GM18909 (cell line): ENCODE measurements around the gene CRACDL.

Source experiments
- ATAC-seq: cut with Tn5 transposase; IDR thresholded peaks from one replicate; pipeline ENCODE4 v1.9.1; 2021; ENCODE audit warnings: mild to moderate bottlenecking; ENCODE audit not compliant: unreplicated experiment, poor library complexity

Gene CRACDL

DNA sequence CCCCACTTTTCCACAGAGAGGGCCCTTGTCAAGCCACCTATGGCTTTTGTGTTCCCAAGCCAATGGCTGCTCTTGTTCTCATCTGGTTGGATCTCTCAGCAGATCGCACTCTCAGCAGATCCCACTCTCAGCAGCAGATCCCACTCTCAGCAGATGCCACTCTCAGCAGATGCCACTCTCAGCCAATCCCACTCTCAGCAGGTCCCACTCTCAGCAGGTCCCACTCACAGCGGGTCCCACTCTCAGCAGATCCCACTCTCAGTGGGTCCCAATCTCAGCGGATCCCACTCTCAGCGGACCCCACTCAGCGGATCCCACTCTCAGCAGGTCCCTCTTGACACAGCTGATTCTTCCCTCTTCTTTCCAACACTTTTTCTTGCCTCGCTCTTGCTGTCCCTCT lies 145.8 kb downstream of the CRACDL start:
- no peak for ATAC-seq

GRCh38 chr2:98787700-98788099 lies 148.3 kb downstream of the CRACDL start:
- ATAC-seq = no peak

GRCh38 chr2:98786179-98786578 lies 149.8 kb downstream of the CRACDL start:
- ATAC-seq = no peak

DNA sequence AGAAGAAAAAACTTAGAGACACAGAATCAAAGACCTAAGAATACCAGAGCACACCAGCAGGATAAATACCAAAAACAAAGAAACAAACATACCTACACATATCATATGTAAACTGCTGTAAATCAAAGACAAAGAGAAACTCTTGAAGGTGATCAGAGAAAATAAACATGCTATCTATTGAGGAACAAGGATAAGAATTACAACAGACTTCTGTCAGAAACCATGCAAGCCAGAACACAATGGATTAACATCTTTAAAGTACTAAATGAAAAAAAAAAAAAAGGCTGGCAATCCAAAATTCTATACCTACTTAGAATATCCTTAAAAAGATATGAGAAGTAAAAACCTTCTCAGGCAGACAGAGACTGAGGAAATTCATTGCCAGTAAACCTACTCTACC lies 153.5 kb downstream of the CRACDL start:
- no peak for ATAC-seq

GRCh38 chr2:98781822-98782221 lies 154.2 kb downstream of the CRACDL start:
- ATAC-seq = no peak

DNA sequence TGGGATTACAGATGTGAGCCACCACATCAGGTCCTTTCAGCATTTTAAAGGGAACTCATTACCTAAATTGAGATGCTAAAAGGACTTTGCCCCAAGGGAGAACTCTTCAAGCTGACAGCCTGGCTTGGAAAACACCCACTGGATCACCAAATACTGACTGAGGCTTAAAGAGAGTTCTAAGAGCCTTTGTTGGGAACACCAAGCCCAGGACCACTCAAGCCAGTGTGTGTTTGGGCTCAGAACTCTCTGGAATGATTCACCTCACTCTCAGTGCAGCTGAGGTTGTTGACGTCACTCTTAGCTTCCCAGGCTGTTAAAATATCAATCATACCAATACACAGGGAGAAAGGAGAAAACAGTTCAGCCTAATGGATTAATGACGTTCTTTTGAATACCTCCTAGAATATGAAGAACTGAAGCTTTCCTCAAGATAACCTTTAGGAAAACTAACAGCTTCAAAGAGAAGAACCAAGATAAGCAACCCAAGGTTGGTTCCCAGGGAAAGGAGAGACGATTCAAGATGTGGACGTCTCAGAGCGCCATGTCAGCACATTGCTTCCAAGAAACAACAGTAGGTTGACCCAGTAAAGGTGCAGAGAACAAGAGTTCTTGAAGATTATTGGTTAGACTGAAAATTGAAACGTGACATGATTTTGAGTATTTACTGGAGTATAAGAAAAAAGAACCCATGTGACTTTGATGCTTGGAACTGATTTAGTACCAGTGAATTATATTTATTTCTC lies 157.1 kb downstream of the CRACDL start:
- ATAC-seq = no peak

GRCh38 chr2:98778151-98778550 lies 157.9 kb downstream of the CRACDL start:
- no peak for ATAC-seq

- ATAC-seq = no peak
Measured at GRCh38 chr2:98777710-98778109, 158.3 kb downstream of the CRACDL start.

GRCh38 chr2:98777076-98777475 lies 158.9 kb downstream of the CRACDL start:
- ATAC-seq = no peak

DNA sequence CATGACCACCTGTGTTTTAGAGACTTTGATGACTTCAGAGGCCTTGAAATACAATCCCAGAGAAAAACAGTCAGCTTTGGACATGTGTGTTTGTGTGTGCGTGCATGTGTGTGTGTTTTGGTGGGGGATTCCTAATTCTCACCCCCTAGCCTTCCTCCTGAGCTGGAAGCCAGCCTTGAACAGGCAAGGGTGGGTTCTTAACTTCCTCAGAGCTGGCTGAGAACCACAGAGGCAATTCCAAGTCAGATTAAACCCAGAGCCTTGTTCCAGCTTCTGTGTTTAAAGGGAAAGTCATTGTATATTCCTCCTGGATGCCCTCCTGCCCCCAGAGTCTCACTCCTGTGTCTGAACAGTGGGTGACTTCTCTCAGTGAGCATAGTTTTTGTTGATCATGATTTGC lies 159.9 kb downstream of the CRACDL start:
- no peak for ATAC-seq

DNA sequence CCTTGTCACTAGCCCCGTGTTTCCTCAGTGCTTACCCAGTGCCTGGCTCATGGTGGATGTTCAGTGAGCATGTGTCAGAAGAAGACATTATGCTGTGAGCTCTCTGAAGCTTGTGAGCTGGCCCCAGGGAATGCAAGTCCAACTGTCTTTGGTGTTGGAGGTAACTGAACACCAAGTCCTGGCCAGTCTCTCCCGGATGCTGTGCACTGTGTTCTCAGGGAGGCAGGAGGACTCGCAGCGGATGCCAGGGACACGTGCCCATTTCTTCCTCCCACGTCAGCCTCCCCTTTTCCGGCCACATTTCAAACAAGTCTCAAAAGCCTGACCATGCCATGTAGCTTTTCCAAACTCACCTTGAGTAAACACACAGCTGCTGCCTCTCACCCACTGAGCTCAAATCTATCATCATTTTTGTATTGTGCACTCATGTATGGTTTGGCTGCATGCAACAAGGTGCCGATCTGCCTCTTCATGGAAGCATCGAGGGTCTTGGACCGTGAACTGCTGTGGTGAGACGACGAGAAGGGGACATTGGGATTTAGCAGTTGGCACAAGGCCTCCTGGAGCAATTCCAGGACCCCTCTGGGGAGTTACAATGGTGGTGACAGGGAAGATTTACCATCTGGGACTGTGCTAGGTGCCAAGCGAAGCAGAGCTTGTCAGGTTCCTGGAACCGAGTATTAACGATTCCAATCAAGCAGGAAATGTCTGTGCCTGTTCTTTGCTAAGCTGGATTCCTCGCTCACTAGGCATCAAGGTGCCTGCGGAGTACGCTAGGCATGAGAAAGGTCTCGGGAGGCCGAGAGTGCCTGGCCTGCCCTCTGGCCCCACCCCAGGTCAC lies 160.7 kb downstream of the CRACDL start:
- no peak for ATAC-seq

DNA sequence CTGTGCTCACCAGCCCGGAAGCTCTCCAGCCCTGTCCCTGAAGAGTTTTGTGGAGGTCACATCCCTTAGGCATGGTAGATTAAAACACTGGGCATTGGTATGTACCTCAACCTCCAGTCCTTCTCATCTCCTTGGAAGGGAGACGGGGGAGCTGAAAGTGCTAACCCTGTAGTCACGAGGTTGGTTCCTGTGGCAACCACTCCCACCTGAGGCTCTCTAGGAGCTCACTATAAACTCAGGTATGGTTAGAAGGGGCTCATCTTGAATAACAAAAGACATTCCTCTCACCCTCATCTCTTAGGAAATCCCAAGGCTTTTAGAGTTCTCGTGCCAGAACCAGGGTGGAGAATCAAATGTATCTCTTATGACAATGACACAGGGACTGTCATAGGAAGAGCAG lies 162.1 kb downstream of the CRACDL start:
- no peak for ATAC-seq

- no peak for ATAC-seq
Measured at GRCh38 chr2:98773169-98773568, 162.9 kb downstream of the CRACDL start.

DNA sequence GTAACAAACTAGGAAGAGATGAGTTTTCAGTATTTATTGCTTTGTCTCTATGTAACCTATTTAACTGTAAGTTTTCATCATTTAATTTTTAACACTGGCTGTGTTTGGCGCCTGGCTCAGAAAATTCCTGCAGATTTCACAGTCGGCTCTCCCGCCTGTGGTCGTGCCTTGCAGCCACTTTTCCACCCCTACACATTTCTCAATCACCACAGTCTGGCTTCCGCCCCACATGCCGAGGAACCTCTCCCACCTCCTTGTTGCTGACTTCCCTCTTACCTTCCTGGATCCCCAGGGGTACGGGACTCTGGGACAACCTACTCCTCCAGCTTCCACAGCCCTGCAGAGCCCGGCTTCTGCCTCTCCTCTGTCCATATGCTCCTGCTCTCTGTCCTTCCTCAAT lies 163.5 kb downstream of the CRACDL start:
- ATAC-seq = no peak

DNA sequence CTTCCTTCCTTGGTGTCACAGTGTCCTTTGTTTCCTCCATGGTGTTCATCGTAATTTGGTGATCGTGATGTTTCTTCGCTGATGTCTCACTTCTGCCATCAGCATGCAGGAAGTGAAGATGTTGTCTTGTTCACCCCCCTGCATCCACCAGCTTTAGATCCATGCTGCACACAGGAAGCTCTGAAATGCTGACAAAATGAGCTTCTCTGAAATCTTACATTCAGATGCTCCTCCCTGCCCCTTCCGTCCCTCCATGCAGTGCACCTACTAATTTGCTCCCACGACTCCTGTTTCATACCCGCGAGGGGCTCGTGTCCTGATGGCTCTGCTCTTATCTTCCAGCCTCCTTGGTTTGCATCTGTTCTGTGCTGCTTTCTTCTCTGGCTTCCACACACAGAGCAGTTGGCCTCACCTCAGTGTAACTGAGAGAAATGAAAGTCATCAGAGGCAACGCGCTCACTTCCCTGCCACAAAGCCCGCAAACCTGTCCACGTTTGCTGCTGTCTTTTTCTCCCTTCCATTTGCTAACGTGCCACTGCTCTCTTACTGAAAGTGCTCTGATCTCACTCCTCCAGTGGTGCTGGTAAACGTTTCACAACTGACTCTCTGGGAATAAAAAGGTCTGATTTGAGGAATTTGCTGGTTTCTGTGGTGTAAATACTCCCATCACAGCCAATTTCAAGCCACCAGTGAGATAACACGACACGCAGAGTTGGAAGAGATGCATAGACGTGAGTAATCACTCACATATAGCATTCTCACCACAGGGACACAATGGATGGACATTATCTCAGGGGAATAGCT lies 164.1 kb downstream of the CRACDL start:
- no peak for ATAC-seq

DNA sequence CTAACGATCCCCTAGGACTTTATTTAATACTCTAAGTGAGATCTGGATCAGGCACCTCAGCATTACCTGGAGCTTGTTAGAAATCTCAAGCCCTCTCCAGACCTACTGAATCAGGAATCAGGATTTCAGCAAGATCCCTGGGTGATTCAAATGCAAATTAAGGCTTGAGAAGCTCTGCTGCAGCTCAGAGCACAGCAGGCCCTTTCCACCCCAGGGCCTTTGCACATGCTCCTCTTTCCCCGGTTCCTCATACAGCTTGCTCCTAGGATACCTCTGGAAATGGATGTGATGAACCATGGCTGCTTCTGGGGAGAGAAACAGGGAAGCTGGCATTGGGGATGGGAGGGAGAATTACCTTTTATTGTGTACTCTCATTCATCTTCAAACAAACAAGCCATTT lies 164.8 kb downstream of the CRACDL start:
- ATAC-seq = no peak

DNA sequence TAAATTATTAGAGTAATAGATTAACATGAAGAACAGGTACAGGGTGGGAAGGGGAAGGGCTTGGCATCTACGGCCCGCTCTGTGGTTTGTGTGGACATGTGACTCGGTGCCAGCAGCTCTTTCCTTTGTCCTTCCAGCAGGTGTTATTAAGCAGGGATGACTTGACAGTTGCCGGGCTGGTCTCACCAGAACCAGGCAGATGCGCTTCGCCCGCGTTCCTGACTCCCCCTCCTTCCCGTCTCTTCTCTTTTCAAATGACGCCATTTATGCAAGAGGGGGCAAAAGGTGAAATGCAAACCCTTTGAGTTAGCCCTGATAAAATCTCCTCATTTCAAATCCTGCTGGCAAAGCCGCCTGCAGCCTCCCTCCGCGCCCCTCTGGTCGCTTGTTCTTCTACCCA lies 166.2 kb downstream of the CRACDL start:
- ATAC-seq = no peak

- ATAC-seq = no peak
Measured at GRCh38 chr2:98769114-98769476, 166.9 kb downstream of the CRACDL start.

- no peak for ATAC-seq
Measured at GRCh38 chr2:98768384-98769113, 167.5 kb downstream of the CRACDL start.

- ATAC-seq = no peak
Measured at GRCh38 chr2:98764499-98764898, 171.5 kb downstream of the CRACDL start.
